AG08395 (cell line): ENCODE measurements around the gene SNRNP27.

ENCODE experiments used
- DNase-seq: peaks from one replicate; pipeline ENCODE4 v3.0.0; 2012; ENCODE audit warnings: mixed read lengths, low spot score

Gene SNRNP27

GRCh38 chr2:69916106-69916505 is 22.4 kb downstream of the SNRNP27 start:
- no peak for DNase-seq

GRCh38 chr2:69917852-69918251 is 24.1 kb downstream of the SNRNP27 start:
- DNase-seq = peak; percentile 74

- no peak for DNase-seq
These were observed 24.6 kb downstream of the SNRNP27 start for GRCh38 chr2:69918401-69918800.

- no peak for DNase-seq
These were observed 29.4 kb downstream of the SNRNP27 start for GRCh38 chr2:69923116-69923515.

- DNase-seq = no peak
These were observed 33.2 kb downstream of the SNRNP27 start for GRCh38 chr2:69926849-69927515.

GRCh38 chr2:69931832-69932595 is 38.3 kb downstream of the SNRNP27 start:
- DNase-seq = no peak

- no peak for DNase-seq
These were observed 38.8 kb downstream of the SNRNP27 start for GRCh38 chr2:69932596-69932922.

- no peak for DNase-seq
These were observed 39.6 kb downstream of the SNRNP27 start for GRCh38 chr2:69933254-69933828.

GRCh38 chr2:69933839-69934613 is 40.3 kb downstream of the SNRNP27 start:
- peak; percentile 69 for DNase-seq

- no peak for DNase-seq
These were observed 40.8 kb downstream of the SNRNP27 start for GRCh38 chr2:69934614-69934908.

GRCh38 chr2:69935011-69935410 is 41.3 kb downstream of the SNRNP27 start:
- DNase-seq = no peak

- no peak for DNase-seq
These were observed 43.1 kb downstream of the SNRNP27 start for GRCh38 chr2:69936906-69937305.

GRCh38 chr2:69937968-69938367 is 44.2 kb downstream of the SNRNP27 start:
- no peak for DNase-seq

GRCh38 chr2:69939722-69940121 is 46.0 kb downstream of the SNRNP27 start:
- DNase-seq = no peak

GRCh38 chr2:69940691-69941090 is 46.9 kb downstream of the SNRNP27 start:
- no peak for DNase-seq

- no peak for DNase-seq
These were observed 49.5 kb downstream of the SNRNP27 start for GRCh38 chr2:69943000-69943842.

- DNase-seq = no peak
These were observed 50.2 kb downstream of the SNRNP27 start for GRCh38 chr2:69943843-69944525.

GRCh38 chr2:69944756-69945155 is 51.0 kb downstream of the SNRNP27 start:
- DNase-seq = no peak

- no peak for DNase-seq
These were observed 51.7 kb downstream of the SNRNP27 start for GRCh38 chr2:69945441-69945840.

- no peak for DNase-seq
These were observed 52.2 kb downstream of the SNRNP27 start for GRCh38 chr2:69945941-69946340.
